LNCaP clone FGC (cell line): ENCODE data around the gene SUPT16H.

Source experiments
- DNase-seq: peaks from one replicate; pipeline ENCODE4 v3.0.0-alpha.2; 2011; ENCODE audit warnings: low read depth
- H3K4me3 ChIP-seq: 2 replicates; pipeline ENCODE4 v1.5.1; 2011; ENCODE audit warnings: mild to moderate bottlenecking, low read depth, low read length, control low read depth
- CTCF ChIP-seq: IDR thresholded peaks from 2 replicates; pipeline ENCODE4 v1.5.1; 2012; ENCODE audit warnings: mild to moderate bottlenecking; ENCODE audit not compliant: control insufficient read depth, insufficient read depth; ENCODE audit errors: extremely low read depth

Gene SUPT16H

DNA sequence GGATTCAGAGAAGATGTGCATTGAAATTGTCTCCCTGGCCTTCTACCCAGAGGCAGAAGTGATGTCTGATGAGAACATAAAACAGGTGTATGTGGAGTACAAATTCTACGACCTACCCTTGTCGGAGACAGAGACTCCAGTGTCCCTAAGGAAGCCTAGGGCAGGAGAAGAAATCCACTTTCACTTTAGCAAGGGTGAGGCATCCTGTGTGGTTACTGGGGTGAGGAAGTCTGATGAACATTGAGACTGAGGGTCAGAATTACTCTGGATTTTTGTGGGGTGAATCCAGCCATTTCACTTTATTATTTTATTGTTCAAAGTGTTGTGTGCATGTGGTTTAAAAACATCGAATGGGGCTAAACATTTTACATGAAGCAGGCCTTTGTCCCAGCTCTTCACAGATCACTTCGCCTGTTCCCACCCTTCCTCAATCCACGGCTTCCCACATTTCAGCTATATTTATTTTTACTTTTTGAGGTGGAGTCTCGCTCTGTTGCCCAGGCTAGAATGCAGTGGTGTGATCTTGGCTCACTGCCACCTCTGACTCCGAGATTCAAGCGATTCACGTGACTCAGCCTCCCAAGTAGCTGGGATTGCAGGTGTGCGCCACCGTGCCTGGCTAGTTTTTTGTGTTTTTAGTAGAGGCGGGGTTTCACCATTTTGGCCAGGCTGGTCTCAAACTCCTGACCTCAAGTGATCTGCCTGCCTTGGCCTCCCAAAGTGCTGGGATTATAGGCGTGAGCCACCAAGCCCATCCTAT, 40.6 kb downstream of the SUPT16H start:
- H3K4me3 ChIP-seq: no peak overlapping the region
- no peak for DNase-seq
- TF ChIP-seq CTCF: no peak

- DNase-seq: no peak
- H3K4me3 ChIP-seq: no peak overlapping the region
- TF ChIP-seq CTCF: no peak
Observed at GRCh38 chr14:21334202-21334906, 49.5 kb downstream of the SUPT16H start.

DNA sequence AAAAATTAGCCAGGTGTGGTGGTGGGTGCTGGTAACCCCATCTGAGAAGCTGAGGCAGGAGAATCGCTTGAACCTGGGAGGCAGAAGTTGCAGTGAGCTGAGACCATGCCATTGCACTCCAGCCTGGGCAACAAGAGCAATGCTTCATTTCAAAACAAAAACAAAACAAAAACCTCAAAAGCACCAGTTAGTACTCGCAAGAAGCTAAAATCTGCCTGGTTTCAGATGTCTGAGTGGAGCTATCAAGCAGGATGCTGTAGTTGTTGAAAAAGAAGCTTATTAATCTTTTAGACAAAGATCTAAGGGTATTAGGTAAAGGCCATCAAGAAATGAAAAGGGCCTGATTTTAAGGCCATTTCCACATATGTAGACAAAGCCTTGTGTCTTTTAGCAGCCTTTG, 50.9 kb downstream of the SUPT16H start:
- no peak overlapping the region for H3K4me3 ChIP-seq
- TF ChIP-seq CTCF: no peak
- DNase-seq: no peak

DNA sequence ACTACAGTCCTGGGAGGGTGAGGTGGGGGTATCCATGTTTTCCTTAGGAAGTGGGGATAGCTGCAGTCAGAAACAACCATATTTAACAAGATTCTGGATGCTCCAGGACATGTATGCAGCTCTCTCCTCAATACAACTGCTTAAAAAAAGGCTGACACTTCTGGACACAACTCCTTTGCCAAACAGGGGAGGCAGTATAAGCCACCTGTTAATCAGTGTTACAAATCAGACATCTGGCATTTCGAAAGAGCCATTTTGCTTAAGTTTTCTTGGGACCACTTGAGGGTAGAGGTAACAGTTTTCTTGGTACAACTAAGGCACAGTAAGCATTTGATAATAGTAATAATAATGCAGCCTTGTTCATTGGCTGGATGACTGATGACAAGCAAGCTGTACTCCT, 56.8 kb downstream of the SUPT16H start:
- TF ChIP-seq CTCF: no peak
- no peak overlapping the region for H3K4me3 ChIP-seq
- DNase-seq: no peak

DNA sequence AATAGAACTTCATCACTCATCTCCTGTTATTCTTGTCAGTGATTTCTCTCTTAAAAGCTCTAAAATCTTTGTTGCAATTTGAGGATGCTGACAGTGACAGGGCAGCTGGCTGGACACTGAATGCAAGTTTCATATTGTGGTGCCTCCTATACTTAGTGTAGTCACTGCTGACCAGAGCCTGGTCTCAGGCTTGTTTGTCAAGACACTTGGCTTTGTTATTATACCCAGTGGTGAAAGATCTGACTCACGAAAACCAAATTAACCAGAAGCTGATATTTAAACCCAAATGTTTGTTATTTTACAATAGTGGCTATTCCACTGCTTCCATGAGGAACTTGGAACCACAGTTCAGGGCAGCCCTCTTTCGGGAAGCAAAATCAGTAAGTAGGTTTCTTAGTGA, 61.1 kb downstream of the SUPT16H start:
- TF ChIP-seq CTCF: no peak
- H3K4me3 ChIP-seq: no peak overlapping the region
- DNase-seq: no peak

DNA sequence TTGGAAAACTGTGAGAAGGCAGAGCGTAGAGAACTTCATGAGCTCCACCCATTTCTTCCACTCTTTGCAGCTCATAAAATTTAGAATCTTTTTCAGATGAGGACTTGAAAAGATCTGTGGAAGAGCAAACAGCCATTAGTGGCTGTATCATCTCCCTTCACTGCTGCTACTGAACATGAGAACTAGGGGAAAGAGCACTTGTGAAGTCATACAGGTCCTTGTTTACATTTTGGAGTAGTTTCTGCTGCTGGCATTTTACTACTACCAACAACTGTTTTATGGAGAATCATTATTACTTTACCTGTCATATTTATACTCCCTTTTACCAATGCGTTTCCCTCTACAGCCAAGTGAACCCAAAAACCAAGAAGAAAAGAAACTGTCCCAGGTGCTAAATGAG, 62.9 kb downstream of the SUPT16H start:
- H3K4me3 ChIP-seq: no peak overlapping the region
- no peak for TF ChIP-seq CTCF
- no peak for DNase-seq

GRCh38 chr14:21317398-21317797, 66.4 kb downstream of the SUPT16H start:
- DNase-seq: no peak
- no peak overlapping the region for H3K4me3 ChIP-seq
- TF ChIP-seq CTCF: no peak
